Tibial artery (tissue), 4 donors: ENCODE data around the gene GRPEL1.
"Not testable (repeated sequence)": the region's sequence is repeated elsewhere in the genome, so short reads cannot be mapped to it uniquely, and the experiment has no call there.

ENCODE experiments used
- DNase-seq, 2 donors: peaks; one replicate each; pipeline ENCODE4 v3.0.0-alpha.2; 2019
- H3K27ac ChIP-seq, 2 donors: fragments of 200-600 bp; sonication (generic) in 1 of 2; 1 replicate in 1 of 2; 2 replicates in 1 of 2; pipeline ENCODE4 v1.5.1; 2018 to 2019; ENCODE audit warnings: mild to moderate bottlenecking in 1 of 2
- H3K27me3 ChIP-seq, 2 donors: fragments of 200-600 bp; sonication (generic) in 1 of 2; one replicate each; pipeline versions ENCODE4 v1.5.1 to v1.6.0; 2016 to 2019
- H3K36me3 ChIP-seq, 3 donors: fragments of 200-600 bp; sonication (generic) in 2 of 3; one replicate each; pipeline ENCODE4 v1.5.1; 2016 to 2019; ENCODE audit warnings: mild to moderate bottlenecking in 2 of 3
- H3K4me1 ChIP-seq, 4 donors: fragments of 200-600 bp; sonication (generic) in 2 of 4; 1 replicate in 3 of 4; 2 replicates in 1 of 4; pipeline ENCODE4 v1.5.1; 2016 to 2019
- H3K4me3 ChIP-seq, 2 donors: fragments of 200-600 bp; sonication (generic) in 1 of 2; 1 replicate in 1 of 2; 2 replicates in 1 of 2; pipeline ENCODE4 v1.5.1; 2018 to 2019; ENCODE audit warnings: mild to moderate bottlenecking in 2 of 2
- H3K9me3 ChIP-seq, 3 donors: fragments of 200-600 bp; sonication (generic) in 1 of 3; one replicate each; pipeline ENCODE4 v1.5.1; 2016 to 2019
- CTCF ChIP-seq, 2 experiments: fragments of 200-600 bp in 1 of 2; fragments of 450-650 bp in 1 of 2; IDR thresholded peaks; one replicate each; pipeline ENCODE4 v1.5.1; 2017 to 2019; ENCODE audit warnings: antibody characterized with exemption in 2 of 2, mild to moderate bottlenecking in 1 of 2, moderate library complexity in 1 of 2
- intact Hi-C: fragments of 100-400 bp; cut with DNase I; formaldehyde crosslinking; loops from one replicate; pipeline ENCODE4 v1.15.0; 2023; ENCODE audit warnings: low total_unique reads

Gene GRPEL1

GRCh38 chr4:7089213-7089986 is 21.5 kb upstream of the GRPEL1 start:
- Histone ChIP-seq H3K27ac (no peak overlapping the region), H3K4me3 (no peak overlapping the region), H3K9me3 (no peaks in the 10 kb centered on the region), H3K4me1 (peaks cover 0 to 9% (median 6%) of the 10 kb centered on the region in 4 donors), H3K27me3 (peaks cover 0 to 15% of the 10 kb centered on the region in 2 donors), H3K36me3 (no peaks in the 10 kb centered on the region)
- intact Hi-C loops = no loop called here
- peak in 1 of 2 donors; percentile 27 for DNase-seq
- TF ChIP-seq CTCF (IDR thresholded peaks at IDR 0.05) = no peak

DNA sequence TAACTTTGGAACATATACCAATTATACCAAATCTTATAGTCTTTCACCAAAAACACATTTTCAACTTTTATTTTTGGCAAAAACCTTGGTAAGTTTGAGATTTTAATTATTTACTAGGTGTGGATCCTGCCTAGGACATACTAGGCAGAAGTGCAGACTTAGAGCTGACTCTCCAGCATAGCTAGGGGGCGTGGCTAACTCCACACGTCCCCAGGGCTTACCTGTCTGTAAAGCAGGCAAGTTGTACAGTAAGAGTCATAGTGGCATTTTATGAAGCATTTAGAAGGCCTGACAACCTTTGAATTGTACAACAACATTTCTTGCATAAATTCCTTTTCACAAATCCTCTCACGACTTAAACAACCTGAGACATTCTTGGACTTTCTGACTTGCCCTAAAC is 19.2 kb upstream of the GRPEL1 start:
- Histone ChIP-seq H3K27ac (no peak overlapping the region), H3K4me1 (peaks cover 0 to 9% (median 6%) of the 10 kb centered on the region in 4 donors), H3K27me3 (peaks cover 0 to 27% of the 10 kb centered on the region in 2 donors), H3K36me3 (no peaks in the 10 kb centered on the region), H3K9me3 (no peaks in the 10 kb centered on the region), H3K4me3 (no peak overlapping the region)
- no peak for TF ChIP-seq CTCF (IDR thresholded peaks at IDR 0.05)
- peak in 1 of 2 donors; percentile 33 for DNase-seq
- intact Hi-C loops = no loop called here

GRCh38 chr4:7086384-7086783 is 18.5 kb upstream of the GRPEL1 start:
- TF ChIP-seq CTCF (IDR thresholded peaks at IDR 0.05) = no peak
- H3K36me3 ChIP-seq = no peaks in the 10 kb centered on the region
- H3K27me3 ChIP-seq = peaks cover 0 to 27% of the 10 kb centered on the region in 2 donors
- H3K27ac ChIP-seq = no peak overlapping the region
- H3K4me3 ChIP-seq = no peak overlapping the region
- DNase-seq = no peak
- intact Hi-C loops = no loop called here
- peaks cover 0 to 9% (median 6%) of the 10 kb centered on the region in 4 donors for H3K4me1 ChIP-seq
- no peaks in the 10 kb centered on the region for H3K9me3 ChIP-seq

GRCh38 chr4:7084564-7084961 is 16.7 kb upstream of the GRPEL1 start:
- peaks cover 0 to 27% of the 10 kb centered on the region in 2 donors for H3K27me3 ChIP-seq
- H3K27ac ChIP-seq, H3K36me3 ChIP-seq, intact Hi-C loops, H3K4me1 ChIP-seq, H3K9me3 ChIP-seq: not testable (repeated sequence)
- DNase-seq = peak in 1 of 2 donors; percentile 10
- peak overlapping the region; percentile 2 to 25 for H3K4me3 ChIP-seq

- Histone ChIP-seq H3K4me1 (no peaks in the 10 kb centered on the region), H3K36me3 (no peaks in the 10 kb centered on the region), H3K27ac (no peak overlapping the region), H3K27me3 (peaks cover 0 to 27% of the 10 kb centered on the region in 2 donors), H3K4me3 (peak overlapping the region; percentile 2 to 25), H3K9me3 (no peaks in the 10 kb centered on the region)
- intact Hi-C loops = no loop called here
- no peak for TF ChIP-seq CTCF (IDR thresholded peaks at IDR 0.05)
- DNase-seq = peak in 1 of 2 donors; percentile 37
Measured at GRCh38 chr4:7083597-7084563, 16.0 kb upstream of the GRPEL1 start.

GRCh38 chr4:7079909-7080308 is 12.0 kb upstream of the GRPEL1 start:
- not testable (repeated sequence) for H3K4me3 ChIP-seq, DNase-seq, H3K36me3 ChIP-seq, H3K9me3 ChIP-seq, H3K4me1 ChIP-seq, H3K27ac ChIP-seq
- peaks cover 0 to 16% of the 10 kb centered on the region in 2 donors for H3K27me3 ChIP-seq
- intact Hi-C loops = loop anchor here (10.0 kb wide), 1 partner anchor 365 kb away; the partner anchor contains the start of gene BLOC1S4

GRCh38 chr4:7079483-7079882 is 11.6 kb upstream of the GRPEL1 start:
- DNase-seq, H3K36me3 ChIP-seq, H3K27ac ChIP-seq, H3K4me3 ChIP-seq, H3K9me3 ChIP-seq, H3K4me1 ChIP-seq: not testable (repeated sequence)
- H3K27me3 ChIP-seq = peaks cover 0 to 12% of the 10 kb centered on the region in 2 donors
- intact Hi-C loops = loop anchor here (10.0 kb wide), 1 partner anchor 365 kb away; the partner anchor contains the start of gene BLOC1S4
